Prostate gland (tissue), 2 donors: ENCODE measurements around the gene GLIS1.

Experiments used
- CTCF ChIP-seq, 4 experiments: fragments of 200-600 bp in 2 of 4; fragments of 450-650 bp in 2 of 4; sonication (generic) in 2 of 4; IDR thresholded peaks; 1 replicate in 3 of 4; 2 replicates in 1 of 4; pipeline ENCODE4 v1.5.1; 2016 to 2019; ENCODE audit warnings: antibody characterized with exemption in 4 of 4, mild to moderate bottlenecking in 2 of 4, moderate library complexity in 2 of 4
- POLR2A ChIP-seq: fragments of 450-650 bp; IDR thresholded peaks from one replicate; pipeline ENCODE4 v1.6.1; 2016; ENCODE audit warnings: antibody characterized with exemption, mild to moderate bottlenecking

GRCh38 chr1:53499257-53500203, 239.4 kb downstream of the GLIS1 start:
- TF ChIP-seq CTCF (IDR thresholded peaks at IDR 0.05) (no peak), POLR2A (no peak)
